Measurements from ENCODE around the gene PTPRK. TPM values are rescaled to one million over a fixed set of nuclear protein-coding genes. Genes with fewer than 3 reads are reported as not detected.

PTPRK gene
- total RNA-seq, 1 experiment from 2014 or later = 34.2 TPM

DNA sequence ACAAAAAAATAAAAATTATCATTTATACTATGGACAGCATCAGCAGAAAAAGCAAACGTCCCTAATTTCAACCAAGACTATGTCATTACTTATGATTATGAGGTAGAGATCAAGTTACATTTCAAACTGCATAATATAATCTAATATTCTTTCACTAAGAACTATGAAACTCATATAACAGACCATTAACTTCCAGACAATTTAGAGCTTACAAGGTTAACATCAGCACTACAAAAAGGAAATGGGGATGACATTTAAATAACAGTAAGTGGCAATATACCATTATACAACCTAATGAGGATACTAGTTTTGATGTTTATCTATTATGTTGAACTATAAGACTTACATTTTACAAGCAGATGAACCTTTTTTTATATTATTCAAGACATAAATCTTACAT is 358.6 kb downstream of the PTPRK start:
- POLR2A ChIA-PET = no interaction called here
- BruUV-seq (replicated peaks) = no TSS peak
- Histone ChIP-seq H3K36me3 (ENCODE audit: control insufficient read depth in 1 of 2, insufficient read depth in 2 of 2, low read length in 2 of 2) (no peaks in the 10 kb centered on the region), H3K27ac (ENCODE audit: low read depth, low read length) (no peak overlapping the region), H3K9me2 (ENCODE audit: insufficient read depth) (no peaks in the 10 kb centered on the region), H3K9me3 (ENCODE audit: control insufficient read depth in 1 of 2, insufficient read depth in 1 of 2, low read depth in 1 of 2, low read length in 2 of 2) (no peaks in the 10 kb centered on the region), H3K9ac (ENCODE audit: low read length) (no peak overlapping the region), H3K4me1 (ENCODE audit: control insufficient read depth in 1 of 2, insufficient read depth in 2 of 2, low read length in 2 of 2) (no peaks in the 10 kb centered on the region), H2AFZ (ENCODE audit: low read depth, low read length, poor library complexity, severe bottlenecking) (no peak overlapping the region), H3K4me3 (replicated peaks in 1 of 2; ENCODE audit: low read depth in 1 of 2, low read length in 2 of 2) (no peak overlapping the region), H3K27me3 (ENCODE audit: insufficient read depth, low read length) (no peaks in the 10 kb centered on the region), H3K79me2 (ENCODE audit: insufficient read depth, low read length) (no peaks in the 10 kb centered on the region), H4K20me1 (ENCODE audit: insufficient read depth) (no peaks in the 10 kb centered on the region), H3K4me2 (ENCODE audit: low read length) (no peak overlapping the region)
- TF ChIP-seq JUND (IDR thresholded peaks at IDR 0.05) (no peak), ELF1 (IDR thresholded peaks at IDR 0.05; ENCODE audit: borderline replicate concordance, low read depth) (no peak), TCF7L2 (IDR thresholded peaks at IDR 0.05; ENCODE audit: borderline replicate concordance, extremely low read depth, insufficient read depth, insufficient read length) (no peak), ZFX (IDR thresholded peaks at IDR 0.05) (no peak), ZBTB33 (IDR thresholded peaks at IDR 0.05; ENCODE audit: extremely low read depth, insufficient replicate concordance, low read length) (no peak), FOSL1 (IDR thresholded peaks at IDR 0.05; ENCODE audit: low read depth) (no peak), EZH2phosphoT487 (IDR thresholded peaks at IDR 0.05; ENCODE audit: borderline replicate concordance) (no peak), ZNF274 (IDR thresholded peaks at IDR 0.05; ENCODE audit: low read depth, low read length) (no peak), SIN3A (IDR thresholded peaks at IDR 0.05; ENCODE audit: low read depth) (no peak), CBX3 (IDR thresholded peaks at IDR 0.05; ENCODE audit: low read depth) (no peak)
- TF ChIP-seq, protein P1, sequence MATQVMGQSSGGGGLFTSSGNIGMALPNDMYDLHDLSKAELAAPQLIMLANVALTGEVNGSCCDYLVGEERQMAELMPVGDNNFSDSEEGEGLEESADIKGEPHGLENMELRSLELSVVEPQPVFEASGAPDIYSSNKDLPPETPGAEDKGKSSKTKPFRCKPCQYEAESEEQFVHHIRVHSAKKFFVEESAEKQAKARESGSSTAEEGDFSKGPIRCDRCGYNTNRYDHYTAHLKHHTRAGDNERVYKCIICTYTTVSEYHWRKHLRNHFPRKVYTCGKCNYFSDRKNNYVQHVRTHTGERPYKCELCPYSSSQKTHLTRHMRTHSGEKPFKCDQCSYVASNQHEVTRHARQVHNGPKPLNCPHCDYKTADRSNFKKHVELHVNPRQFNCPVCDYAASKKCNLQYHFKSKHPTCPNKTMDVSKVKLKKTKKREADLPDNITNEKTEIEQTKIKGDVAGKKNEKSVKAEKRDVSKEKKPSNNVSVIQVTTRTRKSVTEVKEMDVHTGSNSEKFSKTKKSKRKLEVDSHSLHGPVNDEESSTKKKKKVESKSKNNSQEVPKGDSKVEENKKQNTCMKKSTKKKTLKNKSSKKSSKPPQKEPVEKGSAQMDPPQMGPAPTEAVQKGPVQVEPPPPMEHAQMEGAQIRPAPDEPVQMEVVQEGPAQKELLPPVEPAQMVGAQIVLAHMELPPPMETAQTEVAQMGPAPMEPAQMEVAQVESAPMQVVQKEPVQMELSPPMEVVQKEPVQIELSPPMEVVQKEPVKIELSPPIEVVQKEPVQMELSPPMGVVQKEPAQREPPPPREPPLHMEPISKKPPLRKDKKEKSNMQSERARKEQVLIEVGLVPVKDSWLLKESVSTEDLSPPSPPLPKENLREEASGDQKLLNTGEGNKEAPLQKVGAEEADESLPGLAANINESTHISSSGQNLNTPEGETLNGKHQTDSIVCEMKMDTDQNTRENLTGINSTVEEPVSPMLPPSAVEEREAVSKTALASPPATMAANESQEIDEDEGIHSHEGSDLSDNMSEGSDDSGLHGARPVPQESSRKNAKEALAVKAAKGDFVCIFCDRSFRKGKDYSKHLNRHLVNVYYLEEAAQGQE (IDR thresholded peaks at IDR 0.05; ENCODE audit: low read depth) = no peak
- intact Hi-C loops (cut with micrococcal nuclease) = no loop called here
- RAD21 ChIA-PET (ENCODE audit: low non-redundant PET in 1 of 2, low total read pairs in 2 of 2, uncharacterized antibody in 2 of 2, unreplicated experiment in 2 of 2) = no interaction called here
- ATAC-seq (no peak), DNase-seq (ENCODE audit: low read depth, low spot score) (no peak)
- CTCF ChIA-PET = no interaction called here
